ENCODE data around the gene PSMC3IP.

Gene PSMC3IP

GRCh38 chr17:42538482-42538881 lies 39.0 kb downstream of the PSMC3IP start:
- DNase-seq (ENCODE audit: low read depth in 2 of 2): no peak

- no peak for DNase-seq (ENCODE audit: low read depth in 2 of 2)
Measured at GRCh38 chr17:42537826-42538451, 39.6 kb downstream of the PSMC3IP start.

GRCh38 chr17:42537156-42537805 lies 40.2 kb downstream of the PSMC3IP start:
- DNase-seq (ENCODE audit: low read depth in 2 of 2): no peak

GRCh38 chr17:42536372-42537155 lies 41.0 kb downstream of the PSMC3IP start:
- DNase-seq (ENCODE audit: low read depth in 2 of 2): peak in 1 of 2 donors; percentile 43

GRCh38 chr17:42536048-42536371 lies 41.5 kb downstream of the PSMC3IP start, which contains the start of gene NAGLU:
TSS of gene NAGLU (plus strand) at chr17:42536241. CDS start at chr17:42536273, 32 bp downstream.
- DNase-seq (ENCODE audit: low read depth in 2 of 2): peak; percentile 65 to 74

GRCh38 chr17:42535155-42536047 lies 42.1 kb downstream of the PSMC3IP start:
- no peak for DNase-seq (ENCODE audit: low read depth in 2 of 2)

GRCh38 chr17:42531455-42532354 lies 45.8 kb downstream of the PSMC3IP start:
- DNase-seq (ENCODE audit: low read depth in 2 of 2): no peak

GRCh38 chr17:42530952-42531454 lies 46.5 kb downstream of the PSMC3IP start:
- no peak for DNase-seq (ENCODE audit: low read depth in 2 of 2)

- no peak for DNase-seq (ENCODE audit: low read depth in 2 of 2)
Measured at GRCh38 chr17:42529061-42529460, 48.5 kb downstream of the PSMC3IP start.

GRCh38 chr17:42527932-42528331 lies 49.6 kb downstream of the PSMC3IP start:
- DNase-seq (ENCODE audit: low read depth in 2 of 2): no peak

GRCh38 chr17:42526031-42526444 lies 51.5 kb downstream of the PSMC3IP start:
- DNase-seq (ENCODE audit: low read depth in 2 of 2): no peak

- DNase-seq (ENCODE audit: low read depth in 2 of 2): no peak
Measured at GRCh38 chr17:42525221-42525620, 52.3 kb downstream of the PSMC3IP start.

- no peak for DNase-seq (ENCODE audit: low read depth in 2 of 2)
Measured at GRCh38 chr17:42522798-42523278, 54.7 kb downstream of the PSMC3IP start.

All from activated CD8-positive, alpha-beta memory T cell treated with anti-CD3 and anti-CD28 coated beads for 4 hours (primary cell).